HG02642 (cell line): Measurements from ENCODE around the gene PCYOX1L.

Experiments used
- ATAC-seq: cut with Tn5 transposase; IDR thresholded peaks from one replicate; pipeline ENCODE4 v1.9.1; 2021; ENCODE audit warnings: mild to moderate bottlenecking; ENCODE audit not compliant: unreplicated experiment, poor library complexity

The PCYOX1L gene

DNA sequence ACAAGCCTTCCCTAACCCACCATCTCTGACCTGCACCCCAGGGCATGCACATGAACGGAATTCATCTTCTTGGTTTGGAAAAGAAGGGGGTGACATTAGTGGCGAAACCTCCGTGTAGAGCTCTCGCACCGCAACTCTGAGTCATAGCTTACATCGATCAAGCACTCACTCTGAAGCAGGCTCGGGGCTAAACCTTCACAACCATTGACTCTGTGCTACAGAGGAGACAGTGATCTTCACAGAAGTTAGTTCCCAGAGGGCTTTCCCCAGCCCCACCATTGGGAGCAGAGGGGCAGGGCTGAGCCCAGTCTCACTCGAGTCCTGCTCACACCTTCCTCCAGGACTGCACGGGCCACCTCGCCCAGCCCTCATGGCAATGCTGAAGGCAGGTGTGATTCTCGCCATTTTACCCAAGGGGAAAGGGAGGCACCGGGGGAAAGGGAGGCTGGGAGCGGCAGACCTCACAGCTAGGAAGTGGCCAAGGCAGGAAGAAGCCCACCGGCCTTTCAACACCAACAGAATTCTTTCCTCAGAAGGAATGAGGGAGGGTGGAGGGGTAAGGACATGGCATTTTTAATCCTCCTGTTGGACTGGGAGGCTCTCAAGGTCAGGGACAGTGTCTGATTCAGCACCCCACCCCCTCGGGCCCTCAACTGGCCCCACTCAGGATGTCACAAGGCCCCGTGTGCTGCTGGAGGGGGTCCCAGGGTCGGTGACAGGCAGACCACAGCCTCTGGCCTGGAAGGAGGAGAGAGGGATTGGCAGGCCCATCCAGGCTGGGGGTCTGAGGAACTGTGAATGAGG is 47.1 kb downstream of the PCYOX1L start:
- ATAC-seq, result no peak

DNA sequence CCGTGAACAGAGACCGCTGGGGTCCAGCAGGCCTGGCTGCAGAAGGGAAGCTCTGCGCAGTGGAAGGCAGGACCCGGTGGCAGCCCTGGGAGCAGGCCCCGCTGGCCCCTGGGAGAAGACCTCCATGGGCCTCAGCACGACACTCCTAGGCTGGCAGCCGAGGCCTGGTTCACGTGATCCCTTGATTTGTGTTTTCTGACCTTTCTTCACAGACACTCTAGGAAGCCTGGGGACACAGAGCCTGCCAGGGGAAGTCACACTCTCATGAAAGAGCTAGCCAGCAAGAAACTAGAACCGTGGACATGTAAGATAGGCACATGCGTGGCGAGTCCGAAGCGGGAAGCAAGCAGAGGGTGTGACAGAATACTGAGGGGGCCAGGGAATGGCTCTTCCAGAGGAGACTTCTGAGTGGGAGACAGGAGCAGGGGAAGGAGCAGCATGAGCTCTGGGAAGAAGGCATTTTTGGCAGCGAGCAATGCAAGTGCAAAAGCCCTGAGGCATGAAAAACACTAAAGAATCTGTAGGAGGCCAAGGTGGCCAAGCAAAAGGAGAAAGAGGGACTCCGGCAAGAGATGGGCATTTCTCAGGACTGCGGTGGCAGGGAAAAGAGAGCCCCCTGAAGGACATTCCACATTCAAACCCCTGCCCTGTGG is 47.8 kb downstream of the PCYOX1L start:
- ATAC-seq, result no peak

GRCh38 chr5:149406203-149406978 is 48.5 kb downstream of the PCYOX1L start:
- ATAC-seq, result no peak

GRCh38 chr5:149406979-149407306 is 49.1 kb downstream of the PCYOX1L start:
- ATAC-seq, result no peak

DNA sequence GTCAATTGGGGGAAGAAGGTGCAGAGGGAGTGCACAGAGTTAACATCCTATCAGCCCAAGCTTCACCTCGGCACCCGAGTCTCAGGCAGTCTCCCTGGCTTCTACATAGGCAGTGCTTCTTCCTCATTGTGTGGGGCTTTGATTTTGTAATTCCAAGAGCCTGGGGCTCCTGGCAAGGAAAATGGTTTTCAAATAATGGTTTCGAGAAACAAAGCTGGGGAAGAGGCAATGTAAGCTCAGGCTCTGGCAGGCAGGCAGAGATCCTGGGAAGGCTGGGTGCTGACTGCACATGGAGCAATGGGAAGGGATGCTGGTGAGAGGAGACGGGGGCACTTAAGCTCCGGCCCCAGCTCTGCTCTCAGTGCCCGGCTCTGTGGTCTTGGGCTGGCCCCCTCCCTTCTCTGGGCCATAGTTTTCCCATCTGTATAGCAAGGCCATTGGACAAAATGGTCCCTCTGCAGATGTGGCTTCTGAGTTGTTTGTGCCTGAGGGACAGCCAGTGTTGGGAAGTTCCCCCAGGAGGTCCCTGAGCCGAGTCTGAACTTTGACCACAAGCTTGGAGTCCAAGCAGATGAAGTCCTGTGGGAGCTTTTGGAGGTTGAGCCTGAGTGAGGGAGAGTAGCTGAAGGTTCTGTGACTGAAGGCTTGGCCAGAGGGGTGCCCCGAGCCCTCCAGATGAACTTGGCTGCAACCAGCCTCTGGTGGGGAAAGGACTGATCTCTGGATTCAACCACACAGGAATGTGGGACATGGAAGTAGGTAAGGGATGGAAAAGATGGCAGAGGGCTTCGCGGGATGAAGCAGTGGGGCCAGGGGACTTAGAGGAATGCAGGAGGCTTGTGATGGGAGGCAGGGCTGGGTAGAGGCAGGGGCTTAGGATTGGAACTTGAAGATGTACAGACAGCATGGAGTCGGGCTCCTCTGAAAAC is 49.7 kb downstream of the PCYOX1L start:
- no peak for ATAC-seq

DNA sequence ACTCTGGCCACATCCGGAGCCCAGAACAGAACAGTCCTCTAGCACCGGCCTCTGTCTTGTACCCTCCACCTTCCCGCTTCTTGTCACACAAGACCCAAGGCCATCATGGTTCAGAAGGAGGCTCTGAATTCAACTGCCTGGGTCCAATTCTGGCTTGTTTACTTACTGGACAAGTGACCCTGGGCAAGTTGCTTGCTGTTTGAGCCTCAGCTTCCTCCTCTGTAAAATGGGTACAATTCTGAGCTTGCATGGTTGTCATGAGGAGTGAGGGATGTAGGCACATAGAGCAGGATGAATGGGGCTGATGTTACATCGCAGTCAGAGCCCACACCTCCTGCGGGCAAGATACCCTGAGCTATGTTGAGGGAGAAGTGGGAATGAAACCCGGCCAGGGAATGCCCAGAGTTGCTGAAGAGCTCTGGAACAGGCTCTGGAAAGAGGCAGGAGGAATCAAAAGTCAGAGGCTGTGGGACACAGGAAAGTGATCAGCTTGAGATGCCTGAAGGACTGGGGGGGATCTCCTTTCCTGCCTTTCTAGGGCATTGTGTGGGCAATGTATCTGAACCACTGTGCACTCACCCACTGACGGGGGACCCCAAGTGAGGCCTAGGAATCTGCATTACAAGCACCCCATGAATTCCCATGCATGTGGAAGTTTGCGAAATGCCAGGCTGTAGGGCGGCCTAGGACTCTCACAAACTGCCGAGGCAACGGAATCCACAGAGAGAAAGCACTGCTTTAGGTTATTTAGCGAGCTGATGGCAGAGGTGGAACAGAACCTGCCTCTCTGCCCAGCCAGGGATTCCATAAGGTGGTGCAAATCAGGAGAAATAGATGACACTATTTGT is 50.6 kb downstream of the PCYOX1L start:
- no peak for ATAC-seq

GRCh38 chr5:149409268-149409948 is 51.6 kb downstream of the PCYOX1L start:
- ATAC-seq, result no peak

DNA sequence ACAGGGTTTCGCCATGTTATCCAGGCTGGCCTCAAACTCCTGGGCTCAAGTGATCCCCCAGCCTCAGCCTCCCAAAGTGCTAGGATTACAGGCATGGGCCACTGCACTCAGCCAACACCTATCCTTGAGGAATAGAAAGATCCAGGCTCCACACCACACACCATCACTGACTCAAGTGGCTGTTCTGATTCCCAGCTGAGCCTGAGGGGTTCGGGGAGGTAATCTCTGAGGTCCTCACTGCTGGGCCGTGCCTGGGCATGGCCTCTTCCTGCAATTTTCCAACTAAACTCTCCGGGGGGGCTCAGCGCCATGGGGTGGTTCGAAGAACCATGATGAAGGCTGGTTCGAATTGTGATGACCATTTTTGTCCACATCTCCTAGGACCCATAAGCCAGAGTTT is 52.2 kb downstream of the PCYOX1L start:
- no peak for ATAC-seq

GRCh38 chr5:149410721-149411432 is 53.0 kb downstream of the PCYOX1L start:
- ATAC-seq, result no peak

GRCh38 chr5:149411738-149412519 is 54.1 kb downstream of the PCYOX1L start:
- no peak for ATAC-seq

GRCh38 chr5:149412783-149413476 is 55.1 kb downstream of the PCYOX1L start:
- no peak for ATAC-seq

GRCh38 chr5:149413477-149414210 is 55.8 kb downstream of the PCYOX1L start:
- no peak for ATAC-seq

DNA sequence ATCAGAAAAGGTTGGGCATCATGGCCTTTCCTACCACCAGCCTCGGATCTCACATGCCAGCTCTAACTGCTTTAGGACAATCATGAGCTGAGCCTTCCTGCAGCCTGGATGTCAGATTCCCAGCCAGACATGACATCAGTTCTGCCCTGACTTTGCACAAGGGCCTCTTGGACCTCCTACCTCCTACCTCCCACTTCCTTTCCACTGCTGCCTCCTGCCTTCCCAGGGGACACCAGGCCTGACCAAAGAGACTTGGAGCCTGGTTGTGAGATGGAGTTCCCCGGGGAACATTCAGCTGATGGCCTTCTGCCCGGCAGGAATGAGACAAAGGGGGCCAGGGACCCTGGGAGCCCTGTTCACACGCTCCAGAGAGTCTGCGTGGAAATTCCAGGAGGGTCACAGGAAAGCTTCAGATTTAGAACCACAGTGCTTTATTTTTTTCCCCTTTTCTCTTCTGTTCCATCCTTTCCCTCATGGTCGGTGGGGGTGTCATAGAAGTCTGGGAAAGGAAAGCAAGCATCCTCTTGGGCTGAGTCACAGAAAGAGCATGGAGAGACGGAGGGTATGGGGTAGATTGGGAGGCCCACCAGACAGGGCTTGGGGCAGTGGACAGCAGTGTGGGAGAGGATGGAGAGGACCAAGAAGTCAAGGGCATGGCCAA is 56.7 kb downstream of the PCYOX1L start:
- ATAC-seq, result no peak

DNA sequence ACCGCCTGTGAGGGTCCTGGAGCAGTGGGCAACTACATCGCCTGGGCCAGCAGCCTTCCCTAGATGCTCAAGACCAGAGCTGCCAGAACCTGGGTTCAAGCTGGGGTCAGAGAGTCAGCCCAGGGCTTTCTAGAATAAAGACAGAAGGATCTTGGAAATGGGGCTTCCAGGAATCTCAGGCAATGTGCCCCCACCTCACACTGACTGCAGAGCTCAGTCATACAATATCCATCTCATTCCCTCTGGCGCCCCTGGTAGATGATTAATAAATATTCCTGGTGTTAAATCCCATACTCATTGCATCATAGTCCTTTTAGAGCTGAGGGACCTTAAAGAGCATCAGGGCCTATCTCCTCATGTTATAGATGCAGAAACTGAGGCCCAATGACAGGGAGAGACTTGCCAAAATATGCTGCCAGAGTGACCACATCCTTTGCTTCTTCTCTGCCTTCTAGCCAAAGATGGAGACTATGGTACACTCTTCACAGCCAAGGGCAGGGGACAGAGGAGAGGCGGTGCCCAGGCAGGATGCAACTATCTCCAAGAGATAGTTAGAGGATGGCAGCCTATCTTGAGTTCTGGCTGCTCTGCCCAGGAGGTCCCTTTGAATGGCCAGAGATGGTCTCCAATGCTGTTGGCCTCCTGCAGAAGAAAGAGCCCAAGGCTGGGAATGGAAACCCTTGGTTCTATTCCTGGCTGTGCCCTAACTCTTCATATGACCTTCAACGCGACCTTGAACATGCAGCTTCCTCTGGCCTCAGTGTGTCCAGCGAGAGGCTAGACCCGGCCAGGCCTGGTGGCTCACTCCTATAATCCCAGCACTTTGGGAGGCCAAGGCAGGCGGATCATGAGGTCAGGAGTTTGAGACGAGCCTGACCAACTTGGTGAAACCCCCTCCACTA is 57.5 kb downstream of the PCYOX1L start:
- no peak for ATAC-seq
